GM19455 (cell line): Measurements from ENCODE around the gene B3GAT1.
"Not testable (repeated sequence)": the region's sequence is repeated elsewhere in the genome, so short reads cannot be mapped to it uniquely, and the experiment has no call there.

Experiments used
- ATAC-seq: cut with Tn5 transposase; IDR thresholded peaks from one replicate; pipeline ENCODE4 v1.9.1; 2021; ENCODE audit not compliant: unreplicated experiment

The B3GAT1 gene, protein sequence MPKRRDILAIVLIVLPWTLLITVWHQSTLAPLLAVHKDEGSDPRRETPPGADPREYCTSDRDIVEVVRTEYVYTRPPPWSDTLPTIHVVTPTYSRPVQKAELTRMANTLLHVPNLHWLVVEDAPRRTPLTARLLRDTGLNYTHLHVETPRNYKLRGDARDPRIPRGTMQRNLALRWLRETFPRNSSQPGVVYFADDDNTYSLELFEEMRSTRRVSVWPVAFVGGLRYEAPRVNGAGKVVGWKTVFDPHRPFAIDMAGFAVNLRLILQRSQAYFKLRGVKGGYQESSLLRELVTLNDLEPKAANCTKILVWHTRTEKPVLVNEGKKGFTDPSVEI

DNA sequence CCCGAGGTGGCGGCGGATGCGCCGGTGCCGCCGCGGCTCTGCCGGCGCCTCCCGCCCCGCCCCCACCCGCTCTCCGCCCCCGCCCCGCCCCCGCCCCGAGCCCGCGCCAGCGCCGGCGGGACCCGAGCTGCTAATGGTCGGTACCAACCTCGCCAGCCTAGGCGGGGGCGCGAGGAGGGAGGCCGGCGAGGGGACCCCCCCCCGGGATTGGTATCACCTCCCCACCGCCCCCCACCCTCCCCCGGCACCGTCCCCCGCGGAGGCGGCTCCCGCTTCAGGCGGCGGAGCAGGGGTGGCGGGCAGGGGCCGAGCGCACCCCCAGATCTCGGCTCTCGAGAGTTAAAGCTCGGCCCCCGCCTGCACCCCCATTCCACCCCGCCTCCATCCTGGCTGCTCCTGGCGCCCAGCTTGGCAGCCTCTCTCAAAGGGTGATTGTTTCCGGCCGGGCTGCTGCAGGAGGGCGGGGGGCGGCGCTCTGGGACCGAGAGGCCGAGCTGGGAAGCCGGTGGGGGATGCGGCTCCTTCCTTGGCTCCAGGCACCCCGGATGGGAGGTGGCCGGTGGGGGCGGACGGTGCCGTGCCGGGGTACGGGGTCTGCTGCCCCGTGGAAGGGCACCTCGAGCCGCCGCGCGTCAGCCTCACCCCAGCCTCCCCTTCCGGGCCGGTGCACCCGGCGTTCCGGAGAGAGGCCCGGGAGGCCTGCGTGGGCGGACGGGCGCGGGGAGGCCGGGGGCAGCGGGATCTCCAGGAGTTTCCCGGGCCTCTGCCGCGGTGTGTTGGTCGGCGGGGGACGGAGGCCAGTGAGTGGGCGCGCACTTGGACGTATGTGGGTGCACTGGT lies at the start of gene B3GAT1:
TSS of gene B3GAT1 (minus strand) at position 40 of the 840 bp plus-strand sequence. CDS start 24,583 bp downstream, outside the sequence.
- no peak for ATAC-seq

DNA sequence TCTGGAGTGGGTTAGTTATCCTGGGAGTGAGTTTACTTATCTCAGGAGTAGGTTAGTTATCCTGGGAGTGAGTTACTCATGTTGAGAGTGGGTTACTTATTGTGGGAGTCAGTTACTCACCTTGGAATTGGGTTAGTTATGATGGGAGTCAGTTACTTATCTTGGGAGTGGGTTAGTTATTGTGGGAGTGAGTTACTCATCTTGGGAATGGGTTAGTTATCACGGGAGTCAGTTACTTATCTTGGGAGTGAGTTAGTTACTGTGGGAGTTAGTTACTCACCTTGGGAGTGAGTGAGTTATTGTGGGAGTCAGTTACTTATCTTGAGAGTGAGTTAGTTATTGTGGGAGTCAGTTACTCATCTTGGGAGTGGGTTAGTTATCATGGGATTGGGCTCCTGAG lies 49.6 kb upstream of the B3GAT1 start:
- no peak for ATAC-seq

DNA sequence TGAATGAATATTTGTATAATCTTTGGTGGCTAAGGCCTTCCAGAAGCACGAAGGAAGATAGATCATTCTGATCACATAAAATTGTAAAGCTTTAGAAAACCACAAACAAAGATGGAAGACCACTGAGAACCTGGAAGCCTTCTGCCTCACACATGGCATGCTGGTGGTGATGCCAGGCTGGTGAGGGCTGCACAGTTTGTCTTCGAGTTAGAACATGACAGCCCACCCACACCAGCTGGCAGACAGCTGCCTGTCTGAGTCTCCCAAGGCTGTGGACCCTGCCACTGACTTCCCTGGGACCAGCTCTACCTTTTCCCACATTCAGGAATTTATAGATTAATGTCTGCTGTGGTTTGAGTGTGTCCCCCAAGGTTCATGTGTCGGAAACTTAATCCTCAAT lies 48.8 kb upstream of the B3GAT1 start:
- ATAC-seq: no peak

DNA sequence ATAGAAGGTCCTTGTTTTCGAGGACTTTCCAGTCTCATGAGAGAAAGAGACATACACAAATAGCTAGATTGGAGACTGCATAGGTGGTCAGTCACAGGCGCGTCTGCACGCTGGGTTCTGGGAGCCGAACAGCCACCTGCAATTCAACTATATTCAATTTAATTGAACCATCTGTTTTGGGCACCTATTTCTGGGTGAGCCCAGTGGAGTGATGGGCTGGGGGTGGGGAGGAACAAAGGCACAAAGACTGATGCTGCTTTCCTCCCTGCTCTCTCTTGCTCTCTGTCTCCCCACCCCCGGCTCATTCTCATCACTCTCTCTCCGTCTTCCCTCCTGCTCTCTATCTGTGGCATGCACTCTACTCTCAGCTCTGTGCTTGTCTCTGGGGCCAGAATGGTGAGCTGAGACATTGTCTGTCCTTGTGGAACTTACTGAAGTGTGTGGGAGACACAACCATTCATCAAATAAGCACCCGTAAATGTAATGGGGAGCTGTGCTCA lies 48.1 kb upstream of the B3GAT1 start:
- ATAC-seq: no peak

DNA sequence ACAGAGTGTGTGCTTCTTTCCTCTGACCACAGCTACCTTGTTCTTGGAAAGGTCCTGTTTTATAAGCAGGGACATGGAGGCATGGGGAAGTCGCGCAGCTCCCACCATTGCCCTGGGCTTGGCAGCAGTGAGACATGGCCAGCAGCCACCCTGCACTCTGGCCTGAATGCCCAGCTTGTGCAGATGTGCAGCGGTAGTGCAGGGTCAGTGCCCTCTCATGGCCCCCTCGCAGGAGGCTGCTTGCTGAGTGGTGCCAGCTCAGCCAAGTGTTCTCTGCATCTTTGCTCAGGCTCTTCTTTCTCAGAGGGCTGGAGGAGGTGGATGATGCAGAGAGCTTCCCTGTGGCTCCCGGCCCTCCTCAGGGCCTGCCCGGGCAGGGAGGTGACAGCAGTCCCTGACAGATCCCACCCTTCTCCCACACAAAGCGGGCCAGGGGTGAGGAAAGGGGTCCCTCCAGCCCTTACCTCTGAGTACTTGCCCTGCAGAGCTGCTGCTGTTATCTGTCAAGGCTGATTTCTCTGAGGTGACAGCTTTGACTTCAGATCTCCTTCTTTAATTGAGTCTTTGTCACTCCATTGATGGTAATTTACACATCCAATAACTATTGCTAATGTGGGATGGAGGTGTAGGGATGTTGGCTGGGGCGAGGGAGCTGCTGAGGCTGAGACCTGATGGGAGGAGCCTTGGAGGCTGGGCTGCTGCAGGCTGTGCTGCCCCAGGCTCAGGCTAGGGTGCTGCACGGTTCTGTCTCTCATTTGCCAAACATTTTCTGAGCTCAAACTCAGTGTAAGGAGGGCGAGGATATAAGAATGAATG lies 47.4 kb upstream of the B3GAT1 start:
- no peak for ATAC-seq

DNA sequence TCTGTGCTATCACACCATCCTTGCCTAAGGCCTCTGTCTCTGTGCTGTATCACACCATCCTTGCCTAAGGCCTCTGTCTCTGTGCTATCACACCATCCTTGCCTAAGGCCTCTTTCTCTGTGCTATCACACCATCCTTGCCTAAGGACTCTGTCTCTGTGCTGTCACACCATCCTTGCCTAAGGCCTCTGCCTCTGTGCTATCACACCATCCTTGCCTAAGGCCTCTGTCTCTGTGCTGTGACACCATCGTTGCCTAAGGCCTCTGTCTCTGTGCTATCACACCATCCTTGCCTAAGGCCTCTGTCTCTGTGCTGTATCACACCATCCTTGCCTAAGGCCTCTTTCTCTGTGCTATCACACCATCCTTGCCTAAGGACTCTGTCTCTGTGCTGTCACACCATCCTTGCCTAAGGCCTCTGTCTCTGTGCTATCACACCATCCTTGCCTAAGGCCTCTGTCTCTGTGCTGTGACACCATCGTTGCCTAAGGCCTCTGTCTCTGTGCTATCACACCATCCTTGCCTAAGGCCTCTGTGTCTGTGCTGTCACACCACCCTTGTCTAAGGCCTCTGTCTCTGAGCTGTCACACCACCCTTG lies 45.5 kb upstream of the B3GAT1 start:
- ATAC-seq: not testable (repeated sequence)

DNA sequence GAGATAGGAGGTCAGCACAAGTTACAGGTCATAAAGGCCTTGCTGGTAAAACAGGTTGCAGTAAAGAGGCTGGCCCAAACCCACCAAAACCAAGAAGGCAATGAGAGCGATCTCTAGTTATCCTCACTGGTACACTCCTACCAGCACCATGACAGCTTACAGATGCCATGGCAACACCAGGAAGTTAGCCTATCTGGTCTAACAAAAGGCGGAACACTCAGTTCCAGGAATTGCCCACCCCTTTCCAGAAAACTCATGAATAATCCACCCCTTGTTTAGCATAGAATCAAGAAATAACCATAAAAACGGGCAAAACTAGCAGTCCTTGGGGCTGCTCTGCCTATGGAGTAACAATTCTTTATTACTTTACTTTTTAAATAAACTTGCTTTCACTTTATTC lies 43.5 kb upstream of the B3GAT1 start:
- no peak for ATAC-seq

DNA sequence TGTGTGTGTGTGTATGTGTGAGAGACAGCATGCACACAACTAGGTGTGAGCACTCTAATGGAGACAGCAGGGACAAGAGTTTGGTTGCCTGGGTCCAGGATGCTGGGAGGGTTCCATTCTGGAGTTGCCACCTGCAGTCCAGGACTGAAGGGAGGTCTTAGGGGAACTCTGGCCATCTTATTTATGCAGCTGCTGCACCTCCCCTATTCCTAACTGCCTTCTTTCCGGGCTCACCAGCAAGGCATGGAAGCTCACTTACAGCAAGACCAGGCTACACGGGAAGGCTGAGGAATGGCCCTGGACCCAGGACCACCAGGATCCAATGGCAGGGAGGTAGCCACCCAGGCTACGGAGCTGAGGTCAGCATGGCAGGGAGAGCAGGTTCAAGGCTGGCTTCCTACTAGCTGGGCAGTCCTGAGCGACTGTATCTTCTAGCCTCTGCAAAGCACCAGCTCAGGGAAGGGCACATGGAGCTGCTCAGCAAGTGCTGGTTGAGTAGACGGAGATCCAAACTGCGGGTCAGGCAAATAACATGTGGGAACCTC lies 42.2 kb upstream of the B3GAT1 start:
- ATAC-seq: no peak

DNA sequence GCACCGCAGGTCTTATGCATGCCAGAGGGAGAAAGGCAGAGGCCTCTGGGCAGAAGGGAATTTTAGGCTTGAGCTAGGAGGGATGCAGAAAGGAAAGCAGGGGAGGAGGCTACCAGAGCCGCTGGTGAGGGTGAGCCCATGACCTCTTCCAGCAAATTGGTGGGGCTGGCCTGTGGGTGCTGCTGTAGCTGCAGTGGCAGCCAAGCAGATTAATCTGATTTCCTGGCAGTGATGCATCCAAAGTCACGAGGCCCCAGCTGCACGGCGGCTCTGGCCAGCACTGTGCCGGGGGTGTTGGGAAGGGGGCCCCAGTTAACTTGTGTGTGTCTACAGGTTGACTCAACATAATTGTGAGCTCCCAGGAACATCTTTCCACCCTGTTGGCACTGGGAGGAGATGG lies 41.4 kb upstream of the B3GAT1 start:
- ATAC-seq: no peak

DNA sequence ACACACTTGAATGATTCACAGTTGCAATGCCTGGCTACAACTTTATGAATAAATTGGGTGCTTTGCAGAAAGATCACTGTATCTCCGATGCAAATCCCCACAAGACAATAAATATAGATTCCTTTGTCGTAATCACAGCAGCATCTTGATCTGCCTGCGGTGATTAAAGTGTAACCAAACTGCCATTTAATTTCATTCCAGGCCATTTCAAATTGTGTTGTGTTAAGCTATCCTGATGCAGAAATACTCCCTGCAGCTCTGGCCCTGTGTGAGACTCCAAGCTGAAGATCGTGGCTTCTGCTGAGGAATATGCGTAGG lies 40.8 kb upstream of the B3GAT1 start:
- no peak for ATAC-seq

DNA sequence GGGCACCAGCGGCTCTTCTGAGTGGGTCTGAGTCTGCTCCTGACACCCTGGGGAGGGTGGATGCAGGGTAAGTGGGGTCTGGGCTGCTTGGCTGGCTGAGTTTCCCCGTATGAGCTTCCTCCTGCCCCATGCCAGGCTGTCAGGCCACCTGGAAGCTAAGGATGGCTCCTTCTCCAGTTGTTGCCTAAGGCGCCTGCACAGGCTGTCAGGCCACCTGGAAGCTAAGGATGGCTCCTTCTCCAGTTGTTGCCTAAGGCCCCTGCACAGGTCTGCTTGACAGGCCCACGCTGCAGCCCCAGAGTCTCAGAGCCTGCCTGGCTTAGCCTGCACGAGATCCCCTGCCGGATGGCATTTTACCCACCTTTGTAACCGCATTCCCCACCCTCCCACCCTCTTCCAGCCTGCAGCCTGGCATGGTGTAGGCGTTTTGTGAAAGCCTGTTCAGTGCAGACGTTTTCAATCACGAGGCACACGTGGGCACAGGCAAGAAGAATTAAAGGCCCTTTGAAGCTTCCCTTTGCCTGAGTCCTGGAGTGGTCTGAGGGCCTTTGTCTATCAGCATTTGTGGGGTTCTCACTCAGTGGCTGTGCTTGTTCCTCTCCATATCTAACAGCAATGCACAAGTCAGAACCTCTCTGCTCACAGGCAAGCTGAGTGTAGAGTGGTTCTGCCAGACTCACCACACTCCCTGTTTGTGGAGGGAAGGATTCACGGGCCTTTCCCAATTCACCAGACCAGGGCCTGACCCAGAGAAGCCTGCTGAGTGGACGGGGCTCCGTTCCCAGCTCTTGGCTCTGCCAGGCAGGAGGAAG lies 40.2 kb upstream of the B3GAT1 start:
- no peak for ATAC-seq

DNA sequence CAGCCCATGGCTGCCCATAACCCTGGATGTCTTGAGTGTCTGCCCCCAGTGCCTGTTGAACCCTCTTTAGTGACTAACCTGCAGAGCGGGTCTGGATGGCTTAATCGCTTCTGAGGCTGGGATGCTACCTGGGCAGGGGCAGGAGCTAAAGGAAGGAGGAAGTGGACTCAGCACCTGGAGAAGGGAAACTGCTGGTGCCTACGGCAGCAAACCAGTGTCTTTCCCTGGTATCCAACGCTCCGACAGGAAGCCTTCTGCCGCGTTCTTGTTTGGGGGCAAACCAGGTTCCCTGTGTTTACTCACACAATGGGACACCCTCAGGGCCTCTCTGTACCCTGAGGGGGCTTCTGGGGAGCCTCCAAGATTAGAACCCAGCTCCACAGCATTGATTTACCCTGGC lies 38.1 kb upstream of the B3GAT1 start:
- ATAC-seq: no peak

DNA sequence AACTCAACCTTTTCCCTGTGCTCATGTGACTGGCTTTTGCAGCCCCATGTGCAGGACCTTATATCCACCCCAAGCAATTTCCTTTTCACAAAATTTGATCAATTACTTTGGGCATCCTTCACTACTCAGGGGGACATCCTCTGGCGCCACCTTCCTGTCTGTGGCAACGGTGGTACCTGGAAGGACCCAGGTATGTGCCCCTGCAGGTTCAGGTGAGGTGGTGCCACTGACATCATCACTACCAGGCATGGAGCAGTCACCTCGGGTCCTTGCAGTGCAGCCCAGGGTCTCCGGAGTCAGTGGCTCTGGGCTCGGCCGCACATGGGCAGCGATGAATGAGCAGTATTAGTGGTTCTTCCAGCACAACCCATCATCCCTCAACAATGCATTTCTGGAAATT lies 37.7 kb upstream of the B3GAT1 start:
- no peak for ATAC-seq

DNA sequence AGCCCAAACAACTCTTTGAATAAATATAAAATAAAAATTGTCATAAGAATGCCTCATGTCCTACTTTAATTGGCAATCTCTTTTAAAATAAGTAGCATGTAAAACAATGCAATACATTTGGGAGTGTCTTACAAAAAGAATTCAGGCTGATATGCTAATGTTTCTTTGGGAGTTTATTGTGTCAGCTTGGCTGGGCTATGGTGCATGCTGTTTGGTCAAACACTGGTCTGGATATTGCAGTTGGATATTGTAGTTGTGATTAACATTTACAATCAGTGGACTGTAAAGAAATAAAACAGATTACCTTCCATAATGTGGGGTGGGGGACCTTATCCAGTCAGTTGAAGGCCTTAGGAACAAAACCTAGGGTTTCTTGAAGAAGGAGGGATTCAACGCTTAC lies 37.0 kb upstream of the B3GAT1 start:
- no peak for ATAC-seq

DNA sequence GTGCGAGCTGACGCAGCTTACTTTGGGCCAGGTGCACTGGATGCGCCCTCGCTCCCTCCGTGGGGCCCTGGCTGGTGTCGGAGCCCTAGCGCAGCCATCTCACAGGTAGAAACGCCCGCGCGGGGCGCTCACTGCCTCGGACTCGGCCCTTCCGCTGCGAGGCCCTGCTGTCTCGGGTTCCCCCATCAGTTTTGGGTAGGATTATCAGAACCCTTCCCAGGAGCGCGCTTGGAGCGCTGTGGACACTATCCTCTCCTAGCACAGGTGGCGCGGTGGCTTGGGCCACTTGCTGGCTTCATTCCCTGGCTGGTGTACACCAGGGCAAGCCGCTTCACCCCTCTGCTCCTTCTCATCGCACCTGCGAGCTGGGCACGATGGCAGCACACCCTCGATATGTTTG lies 35.7 kb upstream of the B3GAT1 start:
- no peak for ATAC-seq

DNA sequence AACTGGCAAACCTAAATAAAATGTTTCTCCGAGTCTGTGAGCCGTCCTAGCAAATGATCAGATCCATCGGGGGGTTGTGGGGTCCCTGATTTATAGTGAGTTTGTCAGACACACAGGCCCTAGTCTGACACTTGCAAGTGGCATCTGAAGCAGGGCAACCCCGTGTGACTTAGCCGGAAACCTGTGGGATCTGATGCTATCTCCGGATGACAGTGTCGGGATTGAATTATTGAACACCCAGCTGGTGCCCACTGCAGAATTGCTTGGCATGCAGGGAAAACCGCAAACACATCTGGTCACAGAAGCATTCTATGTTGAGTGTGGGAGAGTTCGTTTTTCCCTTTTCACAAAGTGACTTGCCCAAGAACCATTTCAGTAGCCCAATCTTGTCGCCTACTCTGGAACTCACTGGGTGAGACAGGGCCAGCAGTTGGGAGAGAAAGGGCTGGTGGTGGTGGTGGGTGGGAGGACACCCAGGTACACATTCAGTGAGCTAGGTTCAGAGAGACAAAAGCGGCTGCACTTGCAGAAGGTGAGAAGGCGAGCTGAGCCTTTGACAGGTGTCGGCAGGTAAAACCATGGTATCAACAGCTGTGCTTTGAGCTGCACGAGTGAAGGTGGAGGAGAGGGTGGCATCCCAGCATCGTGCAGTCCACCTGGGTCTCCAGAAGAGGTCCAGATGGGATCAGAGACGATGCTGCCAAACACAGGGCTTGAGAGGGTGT lies 33.7 kb upstream of the B3GAT1 start:
- no peak for ATAC-seq

DNA sequence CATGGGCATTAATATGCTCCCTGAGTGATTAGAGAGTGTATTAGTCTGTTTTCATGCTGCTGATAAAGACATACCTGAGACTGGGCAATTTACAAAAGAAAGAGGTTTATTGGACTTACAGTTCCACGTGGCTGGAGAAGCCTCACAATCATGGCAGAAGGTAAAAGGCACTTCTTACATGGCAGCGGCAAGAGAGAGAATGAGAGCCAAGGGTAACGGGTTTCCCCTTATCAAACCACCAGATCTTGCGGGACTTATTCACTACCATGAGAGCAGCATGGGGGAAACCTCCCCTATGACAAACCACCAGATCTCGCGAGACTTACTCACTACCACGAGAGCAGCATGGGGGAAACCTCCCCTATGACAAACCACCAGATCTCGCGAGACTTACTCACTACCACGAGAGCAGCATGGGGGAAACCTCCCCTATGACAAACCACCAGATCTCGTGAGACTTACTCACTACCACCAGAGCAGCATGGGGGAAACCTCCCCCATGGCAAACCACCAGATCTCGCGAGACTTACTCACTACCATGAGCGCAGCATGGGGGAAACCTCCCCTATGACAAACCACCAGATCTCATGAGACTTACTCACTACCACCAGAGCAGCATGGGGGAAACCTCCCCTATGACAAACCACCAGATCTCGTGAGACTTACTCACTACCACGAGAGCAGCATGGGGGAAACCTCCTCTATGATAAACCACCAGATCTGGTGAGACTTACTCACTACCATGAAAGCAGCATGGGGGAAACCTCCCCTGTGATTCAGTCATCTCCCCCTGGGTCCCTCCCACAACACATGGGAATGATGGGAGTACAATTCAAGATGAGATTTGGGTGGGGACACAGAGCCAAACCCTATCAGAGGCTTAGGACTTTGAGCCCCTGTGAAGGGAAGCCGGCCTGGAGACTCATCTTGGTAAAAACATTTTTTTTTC lies 32.4 kb upstream of the B3GAT1 start:
- not testable (repeated sequence) for ATAC-seq

DNA sequence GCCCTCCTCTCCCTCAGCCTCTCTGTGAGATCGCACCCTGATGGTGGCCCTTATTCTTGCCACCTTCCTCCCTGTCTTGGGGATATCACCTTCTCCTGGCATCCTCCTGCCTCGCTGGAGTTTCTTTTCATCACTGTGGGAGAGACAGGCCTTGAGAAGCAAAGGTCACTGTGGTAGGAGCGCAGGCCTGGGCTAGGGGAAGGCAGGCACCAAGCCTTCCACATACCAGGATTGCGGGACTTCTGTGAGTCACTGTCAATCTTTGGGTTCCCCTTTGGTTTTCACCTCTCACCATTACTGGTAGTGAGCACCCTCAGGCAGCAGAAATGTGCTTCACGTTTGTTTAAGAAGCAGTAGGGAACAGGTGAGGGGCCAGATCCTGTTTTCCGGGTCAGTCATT lies 31.2 kb upstream of the B3GAT1 start:
- no peak for ATAC-seq
